Measurements from ENCODE around the gene RHBDD2.

DNA sequence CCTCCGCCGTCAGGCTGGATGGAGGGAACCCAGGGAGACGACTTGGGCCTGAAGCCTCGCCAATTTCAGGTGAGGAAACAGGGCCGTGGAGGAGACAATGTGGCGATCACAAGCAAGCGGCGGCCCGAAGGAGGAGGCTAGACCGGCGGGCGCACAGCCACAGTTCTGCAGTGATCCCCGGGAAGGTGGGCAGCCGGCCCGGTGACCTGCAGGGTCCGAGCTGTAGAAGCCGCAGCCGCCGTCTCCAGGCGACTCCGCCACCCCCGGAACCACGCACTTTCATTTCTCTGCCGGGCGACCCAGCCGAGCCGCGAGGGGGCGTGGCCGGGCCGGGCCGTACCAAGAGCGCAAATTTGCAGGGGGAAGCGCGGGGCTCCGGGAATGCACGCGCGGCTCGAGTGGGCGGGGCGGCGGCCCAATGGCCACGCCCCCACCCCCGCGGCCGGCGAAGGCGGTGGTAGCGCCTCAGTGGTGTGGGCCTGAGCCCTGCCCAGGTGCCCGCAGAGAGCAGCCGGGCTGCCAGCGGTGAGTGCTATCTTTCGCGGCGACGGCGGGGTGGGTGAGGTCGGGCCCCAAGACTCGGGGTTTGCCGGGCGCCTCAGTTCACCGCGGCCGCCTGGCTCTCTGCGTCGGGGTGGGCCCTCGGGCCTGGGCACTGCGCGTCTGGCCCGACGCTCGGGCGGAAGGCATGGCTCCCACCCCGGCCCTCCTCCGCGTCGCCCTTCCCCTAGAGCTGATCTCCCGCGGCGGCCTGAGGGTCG lies 36.0 kb downstream of the RHBDD2 start, which contains the start of gene POR:
- TF ChIP-seq, protein P1, sequence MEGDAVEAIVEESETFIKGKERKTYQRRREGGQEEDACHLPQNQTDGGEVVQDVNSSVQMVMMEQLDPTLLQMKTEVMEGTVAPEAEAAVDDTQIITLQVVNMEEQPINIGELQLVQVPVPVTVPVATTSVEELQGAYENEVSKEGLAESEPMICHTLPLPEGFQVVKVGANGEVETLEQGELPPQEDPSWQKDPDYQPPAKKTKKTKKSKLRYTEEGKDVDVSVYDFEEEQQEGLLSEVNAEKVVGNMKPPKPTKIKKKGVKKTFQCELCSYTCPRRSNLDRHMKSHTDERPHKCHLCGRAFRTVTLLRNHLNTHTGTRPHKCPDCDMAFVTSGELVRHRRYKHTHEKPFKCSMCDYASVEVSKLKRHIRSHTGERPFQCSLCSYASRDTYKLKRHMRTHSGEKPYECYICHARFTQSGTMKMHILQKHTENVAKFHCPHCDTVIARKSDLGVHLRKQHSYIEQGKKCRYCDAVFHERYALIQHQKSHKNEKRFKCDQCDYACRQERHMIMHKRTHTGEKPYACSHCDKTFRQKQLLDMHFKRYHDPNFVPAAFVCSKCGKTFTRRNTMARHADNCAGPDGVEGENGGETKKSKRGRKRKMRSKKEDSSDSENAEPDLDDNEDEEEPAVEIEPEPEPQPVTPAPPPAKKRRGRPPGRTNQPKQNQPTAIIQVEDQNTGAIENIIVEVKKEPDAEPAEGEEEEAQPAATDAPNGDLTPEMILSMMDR (IDR thresholded peaks at IDR 0.05; ENCODE audit: poor library complexity), result no peak
- no peak for TF ChIP-seq EZH2phosphoT487 (IDR thresholded peaks at IDR 0.05; ENCODE audit: low read depth, severe bottlenecking, unreplicated experiment)
